Right ventricle myocardium superior (tissue), 1 donor: ENCODE results near the gene PDF. TPM values are rescaled to one million over a fixed set of nuclear protein-coding genes. Genes with fewer than 3 reads are reported as not detected.

Experiments used
- ATAC-seq: fragments of 200-7000 bp; cut with Tn5 transposase; one replicate; pipeline ENCODE4 v1.9.1; 2020; ENCODE audit warnings: mild to moderate bottlenecking; ENCODE audit not compliant: poor library complexity
- DNase-seq: peaks from one replicate; pipeline ENCODE4 v3.0.0-alpha.2; 2020
- intact Hi-C: fragments of 100-400 bp; cut with DNase I; formaldehyde crosslinking; loops from one replicate; pipeline ENCODE4 v1.11.2; 2022
- total RNA-seq: library from RNA; stranded (reverse); fragmentation: NEBNext Ultra II Directional; extraction: Animal tissue kit (Norgen Biotek cat#: 25700); gene quantifications from one replicate; pipeline ENCODE4 v1.2.1, GENCODE V29; 2021
- donor health status: DM: no; HTN: yes; CAD: no; lungs with severe emphysema.

Gene PDF
- total RNA-seq, 1 donor from 2014 or later = 5.6 TPM

DNA sequence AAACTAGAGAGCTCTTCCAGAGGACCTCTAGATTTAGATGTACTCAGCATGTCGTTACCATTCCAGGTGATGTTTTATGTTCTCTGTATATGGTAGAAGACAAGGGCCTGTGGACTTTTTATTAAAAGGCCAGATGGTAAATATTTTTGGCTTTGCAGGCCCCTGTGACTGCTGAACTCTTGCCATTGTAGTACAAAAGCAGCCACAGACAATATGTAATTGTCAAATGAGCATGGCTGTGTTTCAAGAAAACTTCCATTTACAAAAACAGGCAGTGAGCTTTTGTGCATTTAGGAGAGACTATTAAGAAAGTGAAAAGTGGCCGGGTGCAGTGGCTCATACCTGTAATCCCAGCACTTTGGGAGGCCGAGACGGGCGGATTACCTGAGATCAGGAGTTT, 13.8 kb upstream of the PDF start:
- DNase-seq (no peak), ATAC-seq (no peak)
- intact Hi-C loops = no loop called here

DNA sequence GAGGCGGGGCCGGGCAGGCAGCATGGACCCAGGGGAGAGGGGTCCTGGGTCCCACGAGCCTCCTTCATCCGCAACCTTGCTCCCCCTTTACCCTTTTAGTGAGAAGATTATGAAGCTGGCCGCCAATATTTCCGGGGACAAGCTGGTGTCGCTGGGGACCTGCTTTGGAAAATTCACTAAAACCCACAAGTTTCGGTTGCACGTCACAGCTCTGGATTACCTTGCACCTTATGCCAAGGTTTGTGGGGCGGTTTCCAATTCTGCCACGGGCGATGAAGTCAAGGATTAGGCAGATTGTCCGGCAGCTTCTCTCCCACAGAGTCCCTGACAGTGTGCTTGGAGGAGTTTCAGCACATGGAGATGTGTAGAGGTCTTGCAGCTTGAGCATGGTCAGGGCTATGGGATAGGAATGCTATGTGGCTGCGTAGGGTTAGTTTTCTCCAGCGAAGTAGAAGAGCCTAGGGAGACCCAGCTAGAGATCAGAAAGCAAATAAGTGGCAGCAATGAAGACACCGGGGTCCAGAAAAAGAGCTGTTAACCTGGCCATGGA, 9.8 kb upstream of the PDF start:
- ATAC-seq (no peak), DNase-seq (no peak)
- intact Hi-C loops = no loop called here

DNA sequence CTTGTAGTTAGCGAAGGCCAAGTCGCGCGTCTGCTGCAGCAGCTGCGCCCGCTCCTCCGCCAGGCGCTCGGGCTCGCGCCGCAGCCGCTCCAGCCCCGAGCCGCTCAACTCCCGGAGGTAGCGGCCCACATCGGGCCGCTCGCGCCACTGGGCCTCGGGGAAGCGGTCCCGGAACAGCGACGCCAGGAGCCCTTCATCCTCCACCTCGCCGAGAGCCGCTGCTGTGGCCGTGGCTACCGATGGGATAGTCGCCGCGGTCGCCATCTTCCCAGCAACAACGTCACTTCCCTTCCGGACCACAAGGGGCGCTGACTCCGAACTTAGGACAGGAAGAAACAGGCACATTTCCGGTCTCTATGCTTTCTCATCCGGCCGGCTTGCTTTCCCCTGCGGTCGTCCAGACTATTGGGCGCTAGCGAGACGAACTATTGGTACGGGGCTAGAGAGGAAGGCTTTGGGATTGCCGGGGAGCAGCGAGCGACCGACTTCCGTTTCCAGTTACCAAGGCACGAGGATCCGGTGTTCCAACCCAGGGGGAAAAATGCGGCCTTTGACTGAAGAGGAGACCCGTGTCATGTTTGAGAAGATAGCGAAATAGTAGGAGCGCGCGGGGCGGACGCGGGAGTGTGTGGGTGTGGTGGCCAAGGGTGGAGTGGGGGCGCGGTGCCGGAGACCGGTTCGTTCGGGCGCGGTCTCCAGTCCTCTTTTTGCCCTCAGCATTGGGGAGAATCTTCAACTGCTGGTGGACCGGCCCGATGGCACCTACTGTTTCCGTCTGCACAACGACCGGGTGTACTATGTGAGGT, 9.1 kb upstream of the PDF start, which contains the start of the genes COG8 and NIP7:
Gene COG8 (minus strand): TSS at position 276 of the 806 bp plus-strand sequence. CDS start 12 bp downstream, at position 264.
Gene NIP7 (plus strand): TSS at position 484 of the 806 bp plus-strand sequence. CDS start 58 bp downstream, at position 542.
- DNase-seq (peak; percentile 97), ATAC-seq (peak; percentile 99)
- intact Hi-C loops = no loop called here

DNA sequence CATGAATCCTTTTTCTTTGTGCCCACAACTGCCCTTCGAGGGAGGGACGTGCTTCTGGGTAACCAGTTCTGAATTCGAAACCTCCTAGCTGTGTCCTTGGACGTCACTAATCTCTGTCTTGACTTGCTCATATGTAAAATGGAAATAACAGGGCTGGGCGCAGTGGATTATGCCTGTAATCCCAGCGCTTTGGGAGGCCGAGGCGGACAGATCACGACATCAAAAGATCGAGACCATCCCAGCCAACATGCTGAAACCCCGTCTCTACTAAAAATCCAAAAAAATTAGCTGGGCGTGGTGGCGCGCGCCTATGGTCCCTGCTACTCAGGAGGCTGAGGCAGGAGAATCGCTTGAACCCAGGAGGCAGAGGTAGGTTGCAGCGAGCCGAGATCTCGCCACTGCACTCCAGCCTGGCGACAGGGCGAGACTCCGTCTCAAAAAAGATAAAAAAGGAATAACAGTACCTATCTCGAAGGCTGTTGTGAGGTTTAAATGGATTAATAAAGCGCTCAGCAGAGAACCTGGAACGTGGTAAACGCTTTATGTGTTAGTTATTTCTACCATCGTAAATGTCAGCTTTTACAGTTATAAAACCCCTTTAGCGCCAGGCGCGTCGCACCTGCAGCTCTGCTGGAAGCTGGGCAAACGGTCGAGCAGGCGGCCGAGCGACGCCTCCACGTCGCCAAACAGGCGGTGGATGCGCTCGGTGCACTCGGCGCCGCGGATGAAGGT, 8.3 kb upstream of the PDF start:
- no peak for ATAC-seq
- intact Hi-C loops = no loop called here
- no peak for DNase-seq

DNA sequence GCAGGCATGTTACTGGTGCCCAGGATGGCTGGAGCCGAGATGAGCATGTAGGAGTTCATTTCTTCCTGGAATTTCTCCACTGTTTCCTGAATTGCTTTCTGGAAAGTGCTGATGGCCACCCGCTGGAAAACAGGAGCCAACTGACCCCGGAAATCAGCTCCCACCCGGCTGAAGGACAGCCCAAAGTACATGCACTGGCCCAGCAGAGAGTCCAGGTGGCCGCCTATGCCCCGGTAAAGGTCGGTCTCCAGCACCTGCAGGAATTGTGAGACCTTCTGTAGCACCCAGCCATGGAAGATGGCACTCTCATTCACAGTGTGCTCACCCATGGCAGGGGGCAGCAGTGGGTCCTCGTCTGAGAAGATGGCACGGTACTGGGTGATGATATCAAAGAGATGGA, 4.3 kb upstream of the PDF start:
- no peak for ATAC-seq

DNA sequence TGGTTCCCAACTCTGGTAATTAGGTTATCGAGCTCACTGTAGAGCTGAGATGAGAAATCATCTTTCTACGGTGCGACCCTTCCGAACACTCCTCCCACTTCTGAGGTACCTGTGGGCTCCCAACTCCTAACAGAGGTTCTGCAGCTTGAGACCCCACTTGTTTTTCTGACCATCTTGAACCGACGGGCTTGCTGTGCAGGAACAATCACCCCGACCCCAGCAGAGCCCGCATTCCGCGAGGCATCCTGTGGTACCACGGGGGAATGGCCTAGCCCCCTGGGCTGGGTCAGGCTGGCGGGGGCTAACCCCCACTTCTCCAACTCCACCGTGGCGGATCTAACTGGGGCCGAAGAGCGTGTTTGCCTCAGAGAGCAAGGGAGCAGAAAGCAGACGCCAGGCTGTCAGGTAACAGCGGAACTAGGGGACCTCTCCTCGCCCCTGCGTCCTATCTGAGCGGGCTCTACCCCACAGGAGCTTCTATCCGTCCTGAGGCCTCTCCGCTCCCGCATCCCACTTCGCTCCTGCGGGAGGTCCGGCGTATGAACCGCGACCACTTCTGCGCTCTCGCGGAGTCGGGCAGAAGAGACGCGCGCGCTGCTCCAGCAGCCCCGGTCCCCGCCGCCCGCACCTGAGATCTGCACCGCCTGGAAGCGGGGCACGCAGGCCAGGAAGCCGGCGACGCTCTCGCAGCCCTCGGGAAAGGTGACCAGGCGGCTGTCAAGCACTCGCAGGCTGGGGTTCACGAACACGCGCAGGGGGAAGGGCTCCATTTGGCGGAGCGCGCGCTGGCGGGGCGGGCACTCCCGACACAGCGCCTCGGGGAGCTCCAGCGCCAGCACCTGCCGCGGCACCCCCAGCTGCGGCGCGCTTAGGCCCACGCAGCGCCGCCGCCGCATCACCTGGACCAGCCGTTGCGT, 761 bp downstream of the PDF start:
- ATAC-seq (peak; percentile 42), DNase-seq (peak; percentile 54)
- intact Hi-C loops = no loop called here

More for the DNA sequence above, 4.3 kb upstream of the PDF start:
- intact Hi-C loops = no loop called here
- DNase-seq = no peak

DNA sequence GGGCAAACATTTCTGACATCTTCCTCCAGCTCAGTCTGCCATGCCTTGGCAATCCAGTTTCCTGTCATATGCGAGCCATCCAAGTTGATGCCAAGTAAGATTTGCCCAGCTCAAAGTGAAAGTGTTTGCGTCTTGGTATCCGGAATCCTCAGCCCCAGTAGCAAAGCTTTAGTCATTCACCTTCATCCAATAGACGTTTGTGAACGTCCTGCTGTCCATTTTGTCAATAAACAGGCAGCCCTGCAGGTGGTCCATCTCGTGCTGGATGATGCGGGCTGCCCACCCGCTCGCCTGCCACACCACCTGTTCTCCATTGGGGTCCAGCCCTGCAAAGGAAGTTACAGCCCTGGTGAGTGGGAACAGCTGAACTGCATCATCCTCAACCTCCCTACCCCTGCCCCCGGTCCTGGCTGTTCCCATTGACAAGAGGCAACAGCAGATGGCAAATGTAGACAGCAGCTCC, 1.5 kb downstream of the PDF start:
- ATAC-seq (no peak), DNase-seq (peak; percentile 33)
- intact Hi-C loops = no loop called here

DNA sequence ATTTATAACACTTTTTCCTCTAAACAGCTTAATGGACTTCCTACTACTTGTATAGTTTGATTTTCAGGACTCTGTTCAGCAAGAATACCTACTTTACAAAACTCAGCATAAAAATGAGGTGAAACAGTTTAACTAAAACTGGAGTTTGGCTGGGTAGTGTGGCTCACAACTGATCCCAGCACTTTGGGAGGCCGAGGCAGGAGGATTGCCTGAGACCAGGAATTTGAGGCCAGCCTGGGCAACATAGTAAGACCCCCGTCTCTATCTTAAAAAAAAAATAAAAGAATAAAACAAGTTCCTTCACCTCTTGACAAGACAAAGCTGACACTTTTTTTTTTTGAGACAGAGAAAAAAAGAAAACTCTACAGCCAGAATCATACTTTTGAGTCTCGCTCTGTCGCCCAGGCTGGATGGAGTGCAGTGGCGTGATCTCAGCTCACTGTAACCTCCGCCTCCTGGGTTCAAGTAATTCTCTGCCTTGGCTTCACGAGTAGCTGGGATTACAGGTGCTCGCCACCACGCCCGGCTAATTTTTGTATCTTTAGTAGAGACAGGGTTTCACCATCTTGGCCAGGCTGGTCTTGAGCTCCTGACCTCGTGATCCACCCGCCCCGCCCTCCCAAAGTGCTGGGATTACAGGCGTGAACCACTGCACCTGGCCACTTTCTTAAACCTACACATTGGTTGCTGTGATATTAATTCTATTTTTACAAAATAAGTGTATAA, 2.6 kb downstream of the PDF start:
- no peak for ATAC-seq
- intact Hi-C loops = no loop called here
- peak; percentile 27 for DNase-seq

DNA sequence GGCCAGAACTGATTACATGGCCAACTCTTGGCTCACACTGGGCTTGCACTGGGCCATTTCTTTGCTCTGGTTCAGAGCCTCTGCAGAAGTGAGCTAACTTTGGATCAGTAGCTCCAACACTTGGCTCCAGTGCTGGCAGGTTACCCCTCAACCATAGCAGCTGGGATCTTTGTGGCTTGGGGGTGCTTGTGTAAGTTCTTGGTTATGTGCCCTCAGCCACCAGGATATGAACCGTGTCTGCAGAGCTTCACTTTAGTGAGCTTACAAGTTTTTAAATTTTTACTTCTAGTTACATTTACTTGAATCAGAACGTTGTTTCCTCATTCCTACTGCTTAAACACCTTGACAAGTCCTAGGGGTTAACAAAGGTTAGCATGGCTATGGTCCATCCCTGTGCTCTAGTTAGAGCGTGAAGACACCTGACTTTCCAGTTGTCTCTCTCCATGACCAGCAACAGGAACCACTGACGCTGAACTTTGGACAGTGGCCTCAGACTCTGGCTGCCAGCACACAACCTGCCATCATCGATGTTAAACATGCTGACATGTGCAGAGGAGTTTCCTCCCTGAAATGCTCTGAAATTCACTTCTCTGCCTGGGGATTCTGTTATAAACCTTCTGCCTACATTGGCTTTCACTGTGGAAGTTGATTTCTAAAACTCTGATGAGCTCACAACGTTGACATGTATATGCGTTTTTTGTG, 4.1 kb downstream of the PDF start:
- DNase-seq = no peak
- no peak for ATAC-seq
- intact Hi-C loops = no loop called here

DNA sequence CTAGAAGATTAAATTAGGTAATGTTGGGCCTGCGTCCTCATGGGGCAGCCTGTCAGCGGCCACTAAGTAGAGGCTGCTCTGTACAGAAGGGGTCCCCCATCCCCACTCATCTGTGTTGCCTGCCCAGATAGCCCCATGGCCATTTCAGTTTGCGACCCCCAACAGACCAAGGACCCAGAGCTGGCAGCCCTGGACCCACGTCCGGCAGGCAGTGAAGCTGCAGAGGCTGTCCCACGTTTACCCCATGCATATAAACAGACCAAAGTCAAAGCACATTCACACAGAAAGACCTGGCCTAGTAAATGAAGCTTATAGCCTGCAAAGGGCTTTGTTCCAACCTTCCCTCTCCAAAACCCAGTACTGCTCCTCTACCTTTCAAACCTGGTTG, 4.6 kb downstream of the PDF start:
- no peak for ATAC-seq
- intact Hi-C loops = no loop called here

DNA sequence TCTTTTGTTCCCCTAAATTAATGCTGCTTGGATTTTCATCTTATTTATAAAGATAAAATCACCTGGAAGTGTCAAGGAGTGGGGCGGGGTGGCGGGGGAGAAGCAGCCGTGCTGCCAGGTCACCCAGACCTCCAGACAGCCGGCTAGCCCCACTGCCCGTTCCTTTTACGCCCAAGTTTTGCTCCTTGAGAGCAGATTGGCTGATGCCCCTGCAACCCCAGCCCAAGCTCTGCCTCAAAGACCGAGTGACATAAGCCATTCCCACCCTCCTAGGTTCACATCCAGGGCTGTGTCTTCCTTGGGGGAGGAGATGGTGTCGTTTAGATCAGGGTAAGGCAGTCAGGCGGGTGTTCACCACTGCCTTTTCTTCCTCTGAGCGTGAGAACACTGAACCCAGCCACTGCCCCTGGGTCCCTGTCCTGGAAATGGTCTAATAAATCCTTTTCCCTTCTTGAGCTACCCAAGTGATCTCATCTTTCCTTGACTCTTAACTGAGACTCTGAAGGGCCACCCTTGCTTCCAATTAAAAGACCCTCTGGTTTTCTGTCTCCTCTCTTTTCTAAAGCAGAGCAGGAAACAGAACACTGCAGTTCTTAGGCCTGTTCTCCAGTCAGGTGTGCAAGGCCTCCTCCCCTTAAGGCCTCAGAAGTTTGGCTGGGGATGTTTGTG, 5.7 kb downstream of the PDF start:
- no peak for DNase-seq
- no peak for ATAC-seq
- intact Hi-C loops = no loop called here

More for the DNA sequence above, 4.6 kb downstream of the PDF start:
- no peak for DNase-seq

DNA sequence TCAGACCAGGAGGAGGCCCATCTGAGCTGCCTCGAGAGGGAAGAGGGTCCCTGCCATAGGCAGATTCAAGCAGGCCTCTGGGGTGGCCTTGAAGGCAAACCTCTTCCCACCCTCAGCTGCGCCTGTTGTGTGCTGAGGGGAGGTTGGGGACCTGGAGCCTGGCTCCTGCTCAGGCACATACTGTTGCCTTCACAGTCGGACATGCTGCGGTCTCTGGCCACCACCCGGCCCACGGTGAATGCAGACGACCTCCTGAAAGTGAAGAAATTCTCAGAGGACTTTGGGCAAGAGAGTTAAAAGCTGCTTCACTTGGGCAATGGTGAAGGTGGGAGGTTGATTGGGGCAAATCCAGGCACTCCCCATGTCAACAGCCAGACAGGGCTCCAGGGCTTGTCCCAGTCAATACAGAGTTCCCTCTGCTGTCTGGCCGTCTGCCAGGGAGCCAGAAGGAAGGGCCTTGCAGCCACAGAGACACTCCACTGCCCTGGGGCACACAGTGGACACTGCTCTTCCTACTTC, 6.3 kb downstream of the PDF start:
- intact Hi-C loops = no loop called here
- ATAC-seq = peak; percentile 57

DNA sequence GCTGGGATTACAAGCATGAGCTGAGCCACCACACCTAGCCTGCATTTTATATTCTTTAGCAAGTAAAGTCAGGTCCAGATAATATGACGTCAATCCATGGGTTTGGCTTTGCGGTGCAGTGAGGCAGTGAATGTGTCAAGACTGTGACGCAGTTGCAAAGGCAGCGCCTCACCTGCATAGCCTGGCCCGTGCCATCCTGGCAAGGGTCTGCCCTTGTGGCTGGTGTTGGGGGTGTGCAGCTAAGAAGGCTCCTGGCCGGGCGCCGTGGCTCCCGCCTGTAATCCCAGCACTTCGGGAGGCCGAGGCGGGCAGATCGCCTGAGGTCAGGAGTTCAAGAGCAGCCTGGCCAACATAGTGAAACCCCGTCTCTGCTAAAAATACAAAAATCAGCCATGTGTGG, 7.0 kb downstream of the PDF start:
- no peak for ATAC-seq

More for the DNA sequence above, 6.3 kb downstream of the PDF start:
- DNase-seq = peak; percentile 80

DNA sequence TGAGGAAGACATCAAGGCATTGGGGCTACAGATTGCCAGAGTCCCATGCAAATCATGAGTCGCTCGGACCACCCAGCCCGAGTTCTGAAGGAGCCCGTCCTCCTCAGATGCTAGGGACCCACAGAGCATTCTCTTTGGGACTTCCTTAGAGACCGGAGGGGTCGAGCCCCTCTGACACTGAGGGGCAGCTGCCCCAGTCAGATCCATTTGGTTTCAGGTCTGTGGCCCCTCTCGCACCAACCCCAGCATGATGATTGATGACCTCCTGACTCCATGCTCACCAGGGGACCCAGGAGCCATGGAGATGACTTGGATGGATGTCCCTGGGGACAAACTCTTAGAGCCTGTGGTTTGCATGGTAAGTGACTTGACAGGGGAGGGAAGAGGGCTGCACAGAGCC, 8.0 kb downstream of the PDF start:
- ATAC-seq (no peak), DNase-seq (no peak)
- intact Hi-C loops = no loop called here

More for the DNA sequence above, 7.0 kb downstream of the PDF start:
- DNase-seq = no peak
- intact Hi-C loops = no loop called here

DNA sequence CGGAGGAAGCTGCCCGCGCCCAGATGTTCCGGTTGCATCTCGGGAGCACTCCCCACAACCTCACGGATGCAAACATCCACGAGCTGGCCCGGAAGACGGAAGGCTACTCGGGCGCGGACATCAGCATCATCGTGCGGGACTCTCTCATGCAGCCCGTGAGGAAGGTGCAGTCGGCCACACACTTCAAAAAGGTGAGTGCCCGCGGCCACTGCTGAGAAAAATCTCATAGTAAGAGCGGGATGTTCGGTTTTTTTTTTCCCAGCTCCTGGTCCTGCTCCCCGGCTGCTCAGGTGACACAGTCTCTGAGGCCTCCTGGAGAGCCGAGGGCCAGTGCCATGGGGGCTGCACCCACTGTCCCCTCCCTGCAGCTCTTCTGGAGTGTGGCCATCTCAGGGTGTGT, 9.3 kb downstream of the PDF start:
- no peak for DNase-seq
- intact Hi-C loops = no loop called here
- no peak for ATAC-seq

DNA sequence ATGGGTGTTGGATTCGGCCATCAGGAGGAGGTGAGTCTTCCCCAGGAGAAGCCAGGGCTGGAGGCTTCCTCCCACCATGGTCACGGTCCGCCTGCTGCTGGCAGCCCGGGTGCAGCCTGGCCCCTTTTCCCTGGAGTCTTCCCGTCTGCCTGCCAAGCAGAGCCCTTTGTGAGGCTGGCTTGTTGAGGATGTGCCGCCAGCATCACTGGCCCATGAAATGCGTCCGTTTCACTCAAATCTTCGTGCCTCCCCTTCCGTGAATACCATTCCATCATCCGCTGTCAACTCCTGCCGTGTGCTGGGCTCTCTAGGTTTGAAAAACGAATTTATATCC, 9.7 kb downstream of the PDF start:
- ATAC-seq (no peak), DNase-seq (no peak)
- intact Hi-C loops = no loop called here
